NCI-H748 treated with DMSO at 0.1 percent for 48 hours (cell line): ENCODE data around the gene ZNF512.
"Not testable (repeated sequence)": the region's sequence is repeated elsewhere in the genome, so short reads cannot be mapped to it uniquely, and the experiment has no call there.

Experiments
- DNase-seq: peaks from one replicate; lab custom pipeline; 2025; lab: John Stamatoyannopoulos, UW

The ZNF512 gene

GRCh38 chr2:27583390-27583915 lies 611 bp downstream of the ZNF512 start:
- no peak for DNase-seq

GRCh38 chr2:27584597-27584996 lies 1.8 kb downstream of the ZNF512 start:
- DNase-seq, result no peak

GRCh38 chr2:27587025-27587424 lies 4.2 kb downstream of the ZNF512 start:
- DNase-seq, result no peak

GRCh38 chr2:27588308-27588707 lies 5.5 kb downstream of the ZNF512 start:
- no peak for DNase-seq

GRCh38 chr2:27591745-27592144 lies 8.9 kb downstream of the ZNF512 start:
- no peak for DNase-seq

GRCh38 chr2:27593240-27593639 lies 10.4 kb downstream of the ZNF512 start:
- no peak for DNase-seq

GRCh38 chr2:27594020-27594703 lies 11.3 kb downstream of the ZNF512 start:
- DNase-seq, result not testable (repeated sequence)

GRCh38 chr2:27595412-27595811 lies 12.6 kb downstream of the ZNF512 start:
- DNase-seq, result not testable (repeated sequence)

- DNase-seq, result no peak
Observed at GRCh38 chr2:27596627-27597026, 13.8 kb downstream of the ZNF512 start.

GRCh38 chr2:27606611-27607010 lies 23.8 kb downstream of the ZNF512 start:
- no peak for DNase-seq

- DNase-seq, result no peak
Observed at GRCh38 chr2:27613985-27614384, 31.1 kb downstream of the ZNF512 start.

GRCh38 chr2:27615316-27615715 lies 32.5 kb downstream of the ZNF512 start:
- no peak for DNase-seq

GRCh38 chr2:27621524-27621923 lies 38.7 kb downstream of the ZNF512 start:
- DNase-seq, result no peak

- DNase-seq, result no peak
Observed at GRCh38 chr2:27622921-27623384, 40.1 kb downstream of the ZNF512 start.

- DNase-seq, result no peak
Observed at GRCh38 chr2:27624943-27625342, 42.1 kb downstream of the ZNF512 start.

GRCh38 chr2:27626323-27626722 lies 43.5 kb downstream of the ZNF512 start:
- DNase-seq, result not testable (repeated sequence)

- DNase-seq, result not testable (repeated sequence)
Observed at GRCh38 chr2:27626921-27627320, 44.1 kb downstream of the ZNF512 start.

GRCh38 chr2:27627963-27628766 lies 45.3 kb downstream of the ZNF512 start:
- no peak for DNase-seq

- DNase-seq, result peak; percentile 86
Observed at GRCh38 chr2:27628767-27629709, 46.2 kb downstream of the ZNF512 start, which contains the start of the genes CCDC121 and GPN1. Gene CCDC121 (minus strand): TSS chr2:27629012. CDS start chr2:27627799, 1,213 bp downstream. Gene GPN1 (plus strand): TSS chr2:27629050. CDS start chr2:27629059, 9 bp downstream.

- DNase-seq, result not testable (repeated sequence)
Observed at GRCh38 chr2:27630257-27630656, 47.4 kb downstream of the ZNF512 start.

GRCh38 chr2:27634291-27634690 lies 51.4 kb downstream of the ZNF512 start:
- no peak for DNase-seq

GRCh38 chr2:27636766-27637165 lies 53.9 kb downstream of the ZNF512 start:
- no peak for DNase-seq
